HepG2 (cell line): ENCODE data around the gene UAP1L1. TPM values are rescaled to one million over a fixed set of nuclear protein-coding genes. Genes with fewer than 3 reads are reported as not detected.

Experiments
- ATAC-seq: fragments of 200-7000 bp; cut with Tn5 transposase; 3 replicates; pipeline ENCODE4 v1.9.1; 2020; ENCODE audit warnings: mild to moderate bottlenecking, moderate library complexity
- BruUV-seq: library from RNA; stranded (reverse); fragments of 400-500 nt; replicated peaks from 2 replicates; lab custom pipeline; 2021; lab: Mats Ljungman, UMichigan
- CTCF ChIA-PET: fragments of 300-600 bp; formaldehyde crosslinking; extraction: SDS; loops from one replicate; lab custom pipeline; 2021; ENCODE audit warnings: low total read pairs, inconsistent platforms, low intra/inter-chr PET ratio; lab: Yijun Ruan, JAX
- POLR2A ChIA-PET: fragments of 350-600 bp; sonication (Branson Sonifier 250); formaldehyde crosslinking; loops from one replicate; lab custom pipeline; 2020; ENCODE audit warnings: antibody characterized with exemption, inconsistent platforms; lab: Yijun Ruan, JAX
- DNase-seq: peaks from one replicate; pipeline ENCODE4 v3.0.0-alpha.2; 2015; ENCODE audit warnings: low spot score
- FAIRE-seq: peaks from 3 replicates; lab custom pipeline; 2011; peaks lifted over from hg19 to GRCh38; lab: Jason Lieb, UNC
- H2AFZ ChIP-seq: one replicate; pipeline ENCODE4 v1.6.1; 2011; ENCODE audit warnings: low read length, inconsistent platforms
- H3K27ac ChIP-seq: fragments of 300-600 bp; 3 replicates; pipeline ENCODE4 v1.8.0; 2011; ENCODE audit warnings: mixed run types, mild to moderate bottlenecking, mixed read lengths, low read length, inconsistent platforms; ENCODE audit not compliant: insufficient read depth; ENCODE audit errors: extremely low read length
- H3K27me3 ChIP-seq, 2 experiments: fragments of 200-600 bp in 1 of 2; 2 replicates in 1 of 2; 3 replicates in 1 of 2; pipeline versions ENCODE4 v1.6.0 to v1.8.0; 2011; ENCODE audit warnings: low read length in 2 of 2, mild to moderate bottlenecking in 2 of 2, moderate library complexity in 2 of 2, inconsistent platforms in 1 of 2; ENCODE audit not compliant: insufficient read depth in 2 of 2, control insufficient read depth in 1 of 2
- H3K36me3 ChIP-seq, 2 experiments: fragments of 200-600 bp in 1 of 2; replicated peaks in 1 of 2; 2 replicates in 1 of 2; 3 replicates in 1 of 2; pipeline versions ENCODE4 v1.5.1 to v1.8.0; 2011; ENCODE audit warnings: low read length in 2 of 2, inconsistent platforms in 1 of 2; ENCODE audit not compliant: insufficient read depth in 2 of 2, control insufficient read depth in 1 of 2
- H3K4me1 ChIP-seq: 2 replicates; pipeline ENCODE4 v1.5.1; 2012; ENCODE audit warnings: low read length, inconsistent platforms; ENCODE audit not compliant: insufficient read depth
- H3K4me2 ChIP-seq: 2 replicates; pipeline ENCODE4 v1.6.0; 2011; ENCODE audit warnings: low read depth, low read length, inconsistent platforms
- H3K4me3 ChIP-seq, 3 experiments: fragments of 200-600 bp in 1 of 3; sonication (generic), shearing (Covaris generic) in 1 of 3; replicated peaks in 1 of 3; 2 replicates each; pipeline ENCODE4 v1.5.1; 2011 to 2016; ENCODE audit warnings: low read length in 3 of 3, inconsistent platforms in 2 of 3, low read depth in 2 of 3, mild to moderate bottlenecking in 2 of 3, control low read depth in 1 of 3, mixed read lengths in 1 of 3; ENCODE audit not compliant: insufficient read depth in 1 of 3
- H3K79me2 ChIP-seq: one replicate; pipeline ENCODE4 v1.6.1; 2011; ENCODE audit warnings: low read length, inconsistent platforms; ENCODE audit not compliant: insufficient read depth
- H3K9ac ChIP-seq: 2 replicates; pipeline ENCODE4 v1.6.0; 2011; ENCODE audit warnings: mild to moderate bottlenecking, low read depth, low read length, inconsistent platforms; ENCODE audit not compliant: insufficient read depth
- H3K9me3 ChIP-seq: 2 replicates; pipeline ENCODE4 v1.5.1; 2012; ENCODE audit warnings: mild to moderate bottlenecking, low read length
- H4K20me1 ChIP-seq: 2 replicates; pipeline ENCODE4 v1.6.0; 2011; ENCODE audit warnings: inconsistent platforms, mild to moderate bottlenecking, low read length, moderate library complexity; ENCODE audit not compliant: insufficient read depth
- FOXK1 ChIP-seq: sonication (generic); formaldehyde crosslinking; IDR thresholded peaks from 2 replicates; pipeline ENCODE4 v1.4.0; 2020; ENCODE audit warnings: low read depth, missing genetic modification reagents, borderline replicate concordance
- HNRNPL ChIP-seq: fragments of 200-400 bp; formaldehyde crosslinking; IDR thresholded peaks from 2 replicates; pipeline ENCODE4 v1.6.1; 2017; ENCODE audit warnings: mild to moderate bottlenecking, low read depth, low read length
- RBM22 ChIP-seq: fragments of 200-400 bp; formaldehyde crosslinking; optimal IDR thresholded peaks from 2 replicates; pipeline ENCODE3; 2017; ENCODE audit warnings: mild to moderate bottlenecking, low read length, moderate library complexity
- ZBTB3 ChIP-seq: sonication (generic); formaldehyde crosslinking; IDR thresholded peaks from 2 replicates; pipeline ENCODE4 v1.4.0; 2020; ENCODE audit warnings: low read depth, mild to moderate bottlenecking, moderate library complexity, missing genetic modification reagents, borderline replicate concordance
- WGBS: methylation state at CpG from one replicate; pipeline ENCODE4 v1.1.6; 2017; ENCODE audit warnings: low lambda C conversion rate; 5-methylcytosine and 5-hydroxymethylcytosine counted together
- in situ Hi-C: cut with HindIII; loops from 2 replicates; pipeline ENCODE4 v1.10.0; 2017; ENCODE audit warnings: low pct_unique_long_range_greater_than_20kb; ENCODE audit not compliant: extremely low pct_ligation_motif_present
- intact Hi-C: fragments of 100-400 bp; cut with micrococcal nuclease; formaldehyde crosslinking; loops from one replicate; pipeline ENCODE4 v1.10.0; 2022; ENCODE audit not compliant: unreplicated experiment
- polyA plus RNA-seq, 8 experiments: library from polyadenylated mRNA; depleted of rRNA in 3 of 8; stranded (reverse) in 7 of 8; unstranded in 1 of 8; fragments of >200 nt; fragmentation: Illumina TruSeq in 4 of 8; extraction: Trizol in 4 of 8; gene quantifications; 2 replicates each; pipeline versions ENCODE4 v1.2.1 to v1.2.3, GENCODE V29; 2011 to 2016; ENCODE audit warnings: low read depth in 4 of 8, missing spikeins in 1 of 8, mixed read lengths in 1 of 8; ENCODE audit not compliant: insufficient read depth in 1 of 8
- total RNA-seq, 5 experiments: library from RNA; depleted of rRNA; stranded (reverse); fragments of >200 nt; fragmentation: Illumina TruSeq; extraction: Trizol; gene quantifications; 2 replicates each; pipeline ENCODE4 v1.2.3, GENCODE V29; 2016; ENCODE audit warnings: low read depth in 1 of 5

Gene UAP1L1
- total and polyA plus RNA-seq, 2 of the 13 experiments (the other 11 are each of a cell fraction or from before 2014, with no cell fraction given), result 5.4 to 6.4 TPM

GRCh38 chr9:137109250-137110146, 32.2 kb downstream of the UAP1L1 start:
- H3K4me2 ChIP-seq, result no peak overlapping the region
- intact Hi-C loops, result loop anchor here (10.0 kb wide), 1 partner anchor 65 kb away; the partner anchor contains the start of genes LRRC26 and TMEM210
- H4K20me1 ChIP-seq, result no peaks in the 10 kb centered on the region
- no peak overlapping the region for H3K9ac ChIP-seq
- ChIA-PET CTCF (no interaction called here), POLR2A (interaction anchor here (0.9 kb wide), 1 partner anchor 9 kb away, joined by 3 read pairs; no protein-coding TSS in a partner anchor)
- H3K36me3 ChIP-seq, result peaks cover 11 to 19% of the 10 kb centered on the region in 2 experiments; a peak in 4 of 5 replicates
- no peak for ATAC-seq
- H3K27me3 ChIP-seq, result no peaks in the 10 kb centered on the region
- no TSS peak for BruUV-seq
- H3K9me3 ChIP-seq, result no peaks in the 10 kb centered on the region
- WGBS, result 91% methylated on average over 21 of the region's 34 CpGs
- in situ Hi-C loops, result loop anchor here (5.0 kb wide), 1 partner anchor 118 kb away; the partner anchor contains the start of genes CYSRT1 and RNF224
- no peak overlapping the region for H3K4me3 ChIP-seq
- FAIRE-seq, result no peak
- H3K4me1 ChIP-seq, result peaks cover 37% of the 10 kb centered on the region
- no peaks in the 10 kb centered on the region for H3K79me2 ChIP-seq
- TF ChIP-seq HNRNPL (no peak), RBM22 (peak; percentile 25), FOXK1 (CRISPR knock-in tag) (no peak), ZBTB3 (CRISPR knock-in tag) (no peak)
- no peak overlapping the region for H2AFZ ChIP-seq
- no peak overlapping the region for H3K27ac ChIP-seq
- no peak for DNase-seq
